ENCODE results near the gene SLC12A1. TPM values are rescaled to one million over a fixed set of nuclear protein-coding genes. Genes with fewer than 3 reads are reported as not detected.

SLC12A1 gene
- total and polyA plus RNA-seq, 2 experiments from 2014 or later: not detected

- H3K4me1 ChIP-seq (ENCODE audit: low read depth): peaks cover 4% of the 10 kb centered on the region
These were observed 125.0 kb downstream of the SLC12A1 start, which contains the start of gene DUT for GRCh38 chr15:48330855-48331795. TSS of gene DUT (plus strand) at chr15:48331429. CDS start at chr15:48331516, 87 bp downstream.

GRCh38 chr15:48331796-48332641 is 125.9 kb downstream of the SLC12A1 start:
- H3K27me3 ChIP-seq: no peaks in the 10 kb centered on the region
- TF ChIP-seq CTCF (IDR thresholded peaks at IDR 0.05; ENCODE audit: low read depth, low read length): no peak
- H3K27ac ChIP-seq: peak overlapping the region; percentile 95
- peaks cover 4% of the 10 kb centered on the region for H3K4me1 ChIP-seq (ENCODE audit: low read depth)
- peak overlapping the region; percentile 80 for H3K4me3 ChIP-seq
- H3K36me3 ChIP-seq: no peaks in the 10 kb centered on the region
- DNase-seq (ENCODE audit: low read depth in 1 of 2, low spot score in 1 of 2): peak in 1 of 2 donors; percentile 61
- H3K9me3 ChIP-seq (ENCODE audit: low read depth): no peaks in the 10 kb centered on the region

More at GRCh38 chr15:48330855-48331795, 125.0 kb downstream of the SLC12A1 start, which contains the start of gene DUT:
- no peaks in the 10 kb centered on the region for H3K27me3 ChIP-seq
- peak; percentile 88 to 91 for DNase-seq (ENCODE audit: low read depth in 1 of 2, low spot score in 1 of 2)
- H3K4me3 ChIP-seq: peak within 1 kb of the TSS; percentile 80
- no peaks in the 10 kb centered on the region for H3K9me3 ChIP-seq (ENCODE audit: low read depth)
- no peaks in the 10 kb centered on the region for H3K36me3 ChIP-seq
- TF ChIP-seq CTCF (IDR thresholded peaks at IDR 0.05; ENCODE audit: low read depth, low read length): no peak
- H3K27ac ChIP-seq: peak within 1 kb of the TSS; percentile 95

- DNase-seq (ENCODE audit: low read depth in 1 of 2, low spot score in 1 of 2): no peak
- H3K27me3 ChIP-seq: no peaks in the 10 kb centered on the region
- no peaks in the 10 kb centered on the region for H3K36me3 ChIP-seq
- TF ChIP-seq CTCF (IDR thresholded peaks at IDR 0.05; ENCODE audit: low read depth, low read length): no peak
- no peaks in the 10 kb centered on the region for H3K9me3 ChIP-seq (ENCODE audit: low read depth)
- H3K27ac ChIP-seq: no peak overlapping the region
- peak overlapping the region; percentile 80 for H3K4me3 ChIP-seq
- H3K4me1 ChIP-seq (ENCODE audit: low read depth): peaks cover 4% of the 10 kb centered on the region
These were observed 126.5 kb downstream of the SLC12A1 start for GRCh38 chr15:48332642-48333034.

- H3K4me1 ChIP-seq (ENCODE audit: low read depth): peaks cover 4% of the 10 kb centered on the region
- H3K27ac ChIP-seq: no peak overlapping the region
- H3K27me3 ChIP-seq: no peaks in the 10 kb centered on the region
- no peak overlapping the region for H3K4me3 ChIP-seq
- peaks cover 4% of the 10 kb centered on the region for H3K36me3 ChIP-seq
- no peak for TF ChIP-seq CTCF (IDR thresholded peaks at IDR 0.05; ENCODE audit: low read depth, low read length)
- H3K9me3 ChIP-seq (ENCODE audit: low read depth): no peaks in the 10 kb centered on the region
- no peak for DNase-seq (ENCODE audit: low read depth in 1 of 2, low spot score in 1 of 2)
These were observed 127.4 kb downstream of the SLC12A1 start for GRCh38 chr15:48333540-48333939.

- H3K4me1 ChIP-seq (ENCODE audit: low read depth): peaks cover 4% of the 10 kb centered on the region
- peaks cover 4% of the 10 kb centered on the region for H3K36me3 ChIP-seq
- no peak for DNase-seq (ENCODE audit: low read depth in 1 of 2, low spot score in 1 of 2)
- no peak for TF ChIP-seq CTCF (IDR thresholded peaks at IDR 0.05; ENCODE audit: low read depth, low read length)
- no peak overlapping the region for H3K4me3 ChIP-seq
- H3K27me3 ChIP-seq: no peaks in the 10 kb centered on the region
- no peak overlapping the region for H3K27ac ChIP-seq
- no peaks in the 10 kb centered on the region for H3K9me3 ChIP-seq (ENCODE audit: low read depth)
These were observed 128.2 kb downstream of the SLC12A1 start for GRCh38 chr15:48334260-48334659.
